ENCODE results near the gene OR5B12.

Gene OR5B12
- total RNA-seq = 0 reads per million in 3 donors

GRCh38 chr11:58442136-58442535, at the start of gene OR5B12:
TSS of gene OR5B12 (minus strand) at chr11:58442236. CDS start at chr11:58440151, 2,085 bp downstream.
- Histone ChIP-seq H3K27ac (ENCODE audit: insufficient read depth, low read length, poor library complexity, severe bottlenecking) (no peak within 1 kb of the TSS), H3K4me1 (ENCODE audit: control insufficient read depth, insufficient read depth, low read length, poor library complexity, severe bottlenecking) (no peaks in the 10 kb centered on the region), H3K36me3 (ENCODE audit: control insufficient read depth, insufficient read depth, low read length) (no peaks in the 10 kb centered on the region), H3K9me3 (ENCODE audit: control insufficient read depth, low read length) (no peaks in the 10 kb centered on the region), H3K27me3 (replicated peaks; ENCODE audit: control insufficient read depth, insufficient read depth, low read length, poor library complexity, severe bottlenecking) (no peaks in the 10 kb centered on the region), H3K4me3 (ENCODE audit: insufficient read depth, low read depth, low read length, poor library complexity, severe bottlenecking) (no peak within 1 kb of the TSS)
- DNase-seq = no peak

GRCh38 chr11:58490827-58491226, 48.8 kb upstream of the OR5B12 start:
- Histone ChIP-seq H3K27ac (ENCODE audit: insufficient read depth, low read length, poor library complexity, severe bottlenecking) (no peak overlapping the region), H3K4me1 (ENCODE audit: control insufficient read depth, insufficient read depth, low read length, poor library complexity, severe bottlenecking) (no peaks in the 10 kb centered on the region), H3K27me3 (replicated peaks; ENCODE audit: control insufficient read depth, insufficient read depth, low read length, poor library complexity, severe bottlenecking) (no peaks in the 10 kb centered on the region), H3K36me3 (ENCODE audit: control insufficient read depth, insufficient read depth, low read length) (no peaks in the 10 kb centered on the region), H3K4me3 (ENCODE audit: insufficient read depth, low read depth, low read length, poor library complexity, severe bottlenecking) (no peak overlapping the region), H3K9me3 (ENCODE audit: control insufficient read depth, low read length) (no peaks in the 10 kb centered on the region)
- no peak for DNase-seq

GRCh38 chr11:58487170-58487569, 45.1 kb upstream of the OR5B12 start:
- H3K27me3 ChIP-seq (replicated peaks; ENCODE audit: control insufficient read depth, insufficient read depth, low read length, poor library complexity, severe bottlenecking) = no peaks in the 10 kb centered on the region
- H3K4me3 ChIP-seq (ENCODE audit: insufficient read depth, low read depth, low read length, poor library complexity, severe bottlenecking) = no peak overlapping the region
- no peaks in the 10 kb centered on the region for H3K4me1 ChIP-seq (ENCODE audit: control insufficient read depth, insufficient read depth, low read length, poor library complexity, severe bottlenecking)
- H3K36me3 ChIP-seq (ENCODE audit: control insufficient read depth, insufficient read depth, low read length) = no peaks in the 10 kb centered on the region
- DNase-seq = no peak
- no peaks in the 10 kb centered on the region for H3K9me3 ChIP-seq (ENCODE audit: control insufficient read depth, low read length)
- H3K27ac ChIP-seq (ENCODE audit: insufficient read depth, low read length, poor library complexity, severe bottlenecking) = no peak overlapping the region

- no peak for DNase-seq
- Histone ChIP-seq H3K27me3 (replicated peaks; ENCODE audit: control insufficient read depth, insufficient read depth, low read length, poor library complexity, severe bottlenecking) (no peaks in the 10 kb centered on the region), H3K4me1 (ENCODE audit: control insufficient read depth, insufficient read depth, low read length, poor library complexity, severe bottlenecking) (no peaks in the 10 kb centered on the region), H3K27ac (ENCODE audit: insufficient read depth, low read length, poor library complexity, severe bottlenecking) (no peak overlapping the region), H3K9me3 (ENCODE audit: control insufficient read depth, low read length) (no peaks in the 10 kb centered on the region), H3K4me3 (ENCODE audit: insufficient read depth, low read depth, low read length, poor library complexity, severe bottlenecking) (no peak overlapping the region), H3K36me3 (ENCODE audit: control insufficient read depth, insufficient read depth, low read length) (no peaks in the 10 kb centered on the region)
Observed at GRCh38 chr11:58485961-58486360, 43.9 kb upstream of the OR5B12 start.

GRCh38 chr11:58471892-58472291, 29.9 kb upstream of the OR5B12 start:
- Histone ChIP-seq H3K36me3 (ENCODE audit: control insufficient read depth, insufficient read depth, low read length) (no peaks in the 10 kb centered on the region), H3K4me1 (ENCODE audit: control insufficient read depth, insufficient read depth, low read length, poor library complexity, severe bottlenecking) (no peaks in the 10 kb centered on the region), H3K4me3 (ENCODE audit: insufficient read depth, low read depth, low read length, poor library complexity, severe bottlenecking) (no peak overlapping the region), H3K27me3 (replicated peaks; ENCODE audit: control insufficient read depth, insufficient read depth, low read length, poor library complexity, severe bottlenecking) (no peaks in the 10 kb centered on the region), H3K27ac (ENCODE audit: insufficient read depth, low read length, poor library complexity, severe bottlenecking) (no peak overlapping the region), H3K9me3 (ENCODE audit: control insufficient read depth, low read length) (no peaks in the 10 kb centered on the region)
- DNase-seq = no peak

- H3K27me3 ChIP-seq (replicated peaks; ENCODE audit: control insufficient read depth, insufficient read depth, low read length, poor library complexity, severe bottlenecking) = no peaks in the 10 kb centered on the region
- H3K9me3 ChIP-seq (ENCODE audit: control insufficient read depth, low read length) = no peaks in the 10 kb centered on the region
- no peak for DNase-seq
- H3K27ac ChIP-seq (ENCODE audit: insufficient read depth, low read length, poor library complexity, severe bottlenecking) = no peak overlapping the region
- no peaks in the 10 kb centered on the region for H3K4me1 ChIP-seq (ENCODE audit: control insufficient read depth, insufficient read depth, low read length, poor library complexity, severe bottlenecking)
- no peak overlapping the region for H3K4me3 ChIP-seq (ENCODE audit: insufficient read depth, low read depth, low read length, poor library complexity, severe bottlenecking)
- H3K36me3 ChIP-seq (ENCODE audit: control insufficient read depth, insufficient read depth, low read length) = no peaks in the 10 kb centered on the region
Observed at GRCh38 chr11:58466293-58466692, 24.3 kb upstream of the OR5B12 start.

GRCh38 chr11:58465690-58466089, 23.7 kb upstream of the OR5B12 start:
- Histone ChIP-seq H3K4me3 (ENCODE audit: insufficient read depth, low read depth, low read length, poor library complexity, severe bottlenecking) (no peak overlapping the region), H3K27me3 (replicated peaks; ENCODE audit: control insufficient read depth, insufficient read depth, low read length, poor library complexity, severe bottlenecking) (no peaks in the 10 kb centered on the region), H3K27ac (ENCODE audit: insufficient read depth, low read length, poor library complexity, severe bottlenecking) (no peak overlapping the region), H3K36me3 (ENCODE audit: control insufficient read depth, insufficient read depth, low read length) (no peaks in the 10 kb centered on the region), H3K9me3 (ENCODE audit: control insufficient read depth, low read length) (no peaks in the 10 kb centered on the region), H3K4me1 (ENCODE audit: control insufficient read depth, insufficient read depth, low read length, poor library complexity, severe bottlenecking) (no peaks in the 10 kb centered on the region)
- DNase-seq = no peak

GRCh38 chr11:58451585-58451984, 9.5 kb upstream of the OR5B12 start:
- no peak overlapping the region for H3K27ac ChIP-seq (ENCODE audit: insufficient read depth, low read length, poor library complexity, severe bottlenecking)
- H3K4me1 ChIP-seq (ENCODE audit: control insufficient read depth, insufficient read depth, low read length, poor library complexity, severe bottlenecking) = no peaks in the 10 kb centered on the region
- H3K9me3 ChIP-seq (ENCODE audit: control insufficient read depth, low read length) = no peaks in the 10 kb centered on the region
- no peaks in the 10 kb centered on the region for H3K27me3 ChIP-seq (replicated peaks; ENCODE audit: control insufficient read depth, insufficient read depth, low read length, poor library complexity, severe bottlenecking)
- no peak for DNase-seq
- no peak overlapping the region for H3K4me3 ChIP-seq (ENCODE audit: insufficient read depth, low read depth, low read length, poor library complexity, severe bottlenecking)
- no peaks in the 10 kb centered on the region for H3K36me3 ChIP-seq (ENCODE audit: control insufficient read depth, insufficient read depth, low read length)

- no peaks in the 10 kb centered on the region for H3K27me3 ChIP-seq (replicated peaks; ENCODE audit: control insufficient read depth, insufficient read depth, low read length, poor library complexity, severe bottlenecking)
- H3K4me1 ChIP-seq (ENCODE audit: control insufficient read depth, insufficient read depth, low read length, poor library complexity, severe bottlenecking) = no peaks in the 10 kb centered on the region
- no peak overlapping the region for H3K27ac ChIP-seq (ENCODE audit: insufficient read depth, low read length, poor library complexity, severe bottlenecking)
- no peaks in the 10 kb centered on the region for H3K36me3 ChIP-seq (ENCODE audit: control insufficient read depth, insufficient read depth, low read length)
- no peaks in the 10 kb centered on the region for H3K9me3 ChIP-seq (ENCODE audit: control insufficient read depth, low read length)
- no peak for DNase-seq
- H3K4me3 ChIP-seq (ENCODE audit: insufficient read depth, low read depth, low read length, poor library complexity, severe bottlenecking) = no peak overlapping the region
Observed at GRCh38 chr11:58446294-58446693, 4.3 kb upstream of the OR5B12 start.

- no peaks in the 10 kb centered on the region for H3K4me1 ChIP-seq (ENCODE audit: control insufficient read depth, insufficient read depth, low read length, poor library complexity, severe bottlenecking)
- no peak overlapping the region for H3K27ac ChIP-seq (ENCODE audit: insufficient read depth, low read length, poor library complexity, severe bottlenecking)
- H3K9me3 ChIP-seq (ENCODE audit: control insufficient read depth, low read length) = no peaks in the 10 kb centered on the region
- DNase-seq = no peak
- H3K36me3 ChIP-seq (ENCODE audit: control insufficient read depth, insufficient read depth, low read length) = no peaks in the 10 kb centered on the region
- no peaks in the 10 kb centered on the region for H3K27me3 ChIP-seq (replicated peaks; ENCODE audit: control insufficient read depth, insufficient read depth, low read length, poor library complexity, severe bottlenecking)
- no peak overlapping the region for H3K4me3 ChIP-seq (ENCODE audit: insufficient read depth, low read depth, low read length, poor library complexity, severe bottlenecking)
Observed at GRCh38 chr11:58444300-58444699, 2.3 kb upstream of the OR5B12 start.

- Histone ChIP-seq H3K27me3 (replicated peaks; ENCODE audit: control insufficient read depth, insufficient read depth, low read length, poor library complexity, severe bottlenecking) (no peaks in the 10 kb centered on the region), H3K36me3 (ENCODE audit: control insufficient read depth, insufficient read depth, low read length) (no peaks in the 10 kb centered on the region), H3K9me3 (ENCODE audit: control insufficient read depth, low read length) (no peaks in the 10 kb centered on the region), H3K4me1 (ENCODE audit: control insufficient read depth, insufficient read depth, low read length, poor library complexity, severe bottlenecking) (no peaks in the 10 kb centered on the region), H3K4me3 (ENCODE audit: insufficient read depth, low read depth, low read length, poor library complexity, severe bottlenecking) (no peak overlapping the region), H3K27ac (ENCODE audit: insufficient read depth, low read length, poor library complexity, severe bottlenecking) (no peak overlapping the region)
- DNase-seq = no peak
Observed at GRCh38 chr11:58438486-58438885, 3.5 kb downstream of the OR5B12 start.
